PFSK-1 (cell line): ENCODE results near the gene SPATA16.

Source experiments
- FOXP2 ChIP-seq: optimal IDR thresholded peaks from 2 replicates; pipeline ENCODE3; 2011; ENCODE audit warnings: borderline replicate concordance, control low read depth, inconsistent platforms; ENCODE audit not compliant: insufficient read depth; ENCODE audit errors: extremely low read length, extremely low read depth
- POLR2AphosphoS5 ChIP-seq: IDR thresholded peaks from 2 replicates; pipeline ENCODE4 v1.6.1; 2012; ENCODE audit warnings: low read depth, mild to moderate bottlenecking, control low read depth, low read length, moderate library complexity
- SIN3A ChIP-seq: IDR thresholded peaks from 2 replicates; pipeline ENCODE4 v1.6.1; 2012; ENCODE audit warnings: mild to moderate bottlenecking, low read length, moderate library complexity, borderline replicate concordance; ENCODE audit not compliant: insufficient read depth
- TAF1 ChIP-seq: IDR thresholded peaks from 2 replicates; pipeline ENCODE4 v1.6.1; 2012; ENCODE audit warnings: low read length, control low read depth, borderline replicate concordance; ENCODE audit not compliant: insufficient read depth
- TF ChIP-seq, protein P1 (sequence below), 2 experiments: IDR thresholded peaks; 2 replicates each; pipeline versions ENCODE4 v1.6.1 to v1.8.0; 2011 to 2012; ENCODE audit warnings: low read depth in 2 of 2, low read length in 2 of 2, control low read depth in 1 of 2, inconsistent platforms in 1 of 2, mild to moderate bottlenecking in 1 of 2, moderate library complexity in 1 of 2; ENCODE audit not compliant: insufficient read depth in 1 of 2

SPATA16 gene

DNA sequence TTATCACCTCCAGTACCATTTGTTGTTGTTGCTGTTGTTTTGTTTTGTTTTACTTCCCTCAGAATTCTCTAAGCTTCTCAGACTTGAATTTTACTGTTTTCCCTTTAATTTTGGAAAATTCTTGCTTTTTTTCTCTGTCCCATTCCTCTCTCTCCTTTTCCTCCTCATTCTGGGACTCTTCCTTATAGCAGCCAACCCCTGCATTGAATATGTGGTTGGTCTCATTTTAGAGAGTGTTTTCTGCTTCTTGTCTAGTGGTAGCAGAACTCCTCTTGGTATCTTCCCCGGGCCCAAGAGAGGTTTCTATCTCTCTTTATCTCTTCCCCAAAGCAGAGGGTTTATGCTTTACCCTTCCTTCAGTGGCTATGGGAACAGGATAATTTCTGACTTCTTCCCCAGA, 113.6 kb downstream of the SPATA16 start:
- TF ChIP-seq FOXP2 (no peak), TAF1 (no peak), SIN3A (no peak), POLR2AphosphoS5 (no peak)
- TF ChIP-seq, protein P1, sequence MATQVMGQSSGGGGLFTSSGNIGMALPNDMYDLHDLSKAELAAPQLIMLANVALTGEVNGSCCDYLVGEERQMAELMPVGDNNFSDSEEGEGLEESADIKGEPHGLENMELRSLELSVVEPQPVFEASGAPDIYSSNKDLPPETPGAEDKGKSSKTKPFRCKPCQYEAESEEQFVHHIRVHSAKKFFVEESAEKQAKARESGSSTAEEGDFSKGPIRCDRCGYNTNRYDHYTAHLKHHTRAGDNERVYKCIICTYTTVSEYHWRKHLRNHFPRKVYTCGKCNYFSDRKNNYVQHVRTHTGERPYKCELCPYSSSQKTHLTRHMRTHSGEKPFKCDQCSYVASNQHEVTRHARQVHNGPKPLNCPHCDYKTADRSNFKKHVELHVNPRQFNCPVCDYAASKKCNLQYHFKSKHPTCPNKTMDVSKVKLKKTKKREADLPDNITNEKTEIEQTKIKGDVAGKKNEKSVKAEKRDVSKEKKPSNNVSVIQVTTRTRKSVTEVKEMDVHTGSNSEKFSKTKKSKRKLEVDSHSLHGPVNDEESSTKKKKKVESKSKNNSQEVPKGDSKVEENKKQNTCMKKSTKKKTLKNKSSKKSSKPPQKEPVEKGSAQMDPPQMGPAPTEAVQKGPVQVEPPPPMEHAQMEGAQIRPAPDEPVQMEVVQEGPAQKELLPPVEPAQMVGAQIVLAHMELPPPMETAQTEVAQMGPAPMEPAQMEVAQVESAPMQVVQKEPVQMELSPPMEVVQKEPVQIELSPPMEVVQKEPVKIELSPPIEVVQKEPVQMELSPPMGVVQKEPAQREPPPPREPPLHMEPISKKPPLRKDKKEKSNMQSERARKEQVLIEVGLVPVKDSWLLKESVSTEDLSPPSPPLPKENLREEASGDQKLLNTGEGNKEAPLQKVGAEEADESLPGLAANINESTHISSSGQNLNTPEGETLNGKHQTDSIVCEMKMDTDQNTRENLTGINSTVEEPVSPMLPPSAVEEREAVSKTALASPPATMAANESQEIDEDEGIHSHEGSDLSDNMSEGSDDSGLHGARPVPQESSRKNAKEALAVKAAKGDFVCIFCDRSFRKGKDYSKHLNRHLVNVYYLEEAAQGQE (IDR thresholded peaks at IDR 0.05; ENCODE audit: insufficient read depth in 1 of 2, low read depth in 2 of 2, low read length in 2 of 2), result no peak

DNA sequence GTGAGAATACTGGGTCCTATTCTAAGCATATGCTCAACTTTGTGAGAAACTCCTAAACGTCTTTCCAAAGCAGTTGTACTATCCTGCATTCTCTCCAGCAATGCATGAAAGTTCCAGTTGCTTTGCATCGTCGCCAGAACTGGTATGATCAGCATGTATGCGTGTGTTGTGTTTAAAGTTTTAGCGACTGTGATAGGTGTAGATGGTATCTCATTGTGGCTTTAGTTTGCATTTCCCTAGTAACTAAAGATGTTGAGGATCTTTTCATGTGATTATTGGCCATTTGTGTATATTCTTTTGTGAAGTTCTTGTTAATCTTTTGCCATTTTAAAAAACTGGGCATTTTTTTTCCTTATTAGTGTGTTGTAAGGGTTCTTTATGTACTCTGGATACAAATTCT, 115.1 kb downstream of the SPATA16 start:
- TF ChIP-seq POLR2AphosphoS5 (no peak), SIN3A (no peak), TAF1 (no peak), FOXP2 (no peak)
- TF ChIP-seq, protein P1 (IDR thresholded peaks at IDR 0.05; ENCODE audit: insufficient read depth in 1 of 2, low read depth in 2 of 2, low read length in 2 of 2), result no peak

DNA sequence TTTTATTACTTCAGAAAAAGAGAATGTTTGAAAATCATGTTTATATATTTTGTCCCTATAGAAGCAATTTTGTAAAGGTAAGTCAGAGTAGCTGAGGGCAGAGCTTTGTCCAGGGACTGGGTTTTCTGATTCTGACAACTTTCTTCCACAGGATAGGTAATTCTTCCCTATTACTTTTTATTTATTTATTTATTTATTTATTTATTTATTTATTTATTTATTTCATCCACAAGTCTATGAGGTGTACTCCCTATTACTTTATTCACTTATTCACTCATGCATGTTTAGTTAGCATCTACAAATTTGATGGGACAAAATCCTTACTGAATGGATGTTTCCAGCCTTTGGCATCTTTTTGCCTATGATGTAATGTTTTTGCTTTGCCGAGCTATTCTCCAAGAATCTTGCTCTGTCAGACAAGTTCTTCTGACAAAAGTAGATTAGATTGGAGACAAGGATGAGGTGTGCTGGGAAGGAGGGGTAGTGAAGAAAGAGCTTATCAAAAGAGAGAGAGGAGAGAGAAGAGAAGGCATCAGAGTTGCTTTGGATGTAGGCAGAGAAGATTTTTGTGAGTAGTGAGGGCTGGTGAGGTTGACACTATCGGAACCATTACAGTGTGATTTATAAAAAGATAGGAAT, 119.4 kb downstream of the SPATA16 start:
- no peak for TF ChIP-seq FOXP2
- TF ChIP-seq TAF1, result no peak
- TF ChIP-seq, protein P1 (IDR thresholded peaks at IDR 0.05; ENCODE audit: insufficient read depth in 1 of 2, low read depth in 2 of 2, low read length in 2 of 2), result no peak
- TF ChIP-seq SIN3A, result no peak
- no peak for TF ChIP-seq POLR2AphosphoS5

DNA sequence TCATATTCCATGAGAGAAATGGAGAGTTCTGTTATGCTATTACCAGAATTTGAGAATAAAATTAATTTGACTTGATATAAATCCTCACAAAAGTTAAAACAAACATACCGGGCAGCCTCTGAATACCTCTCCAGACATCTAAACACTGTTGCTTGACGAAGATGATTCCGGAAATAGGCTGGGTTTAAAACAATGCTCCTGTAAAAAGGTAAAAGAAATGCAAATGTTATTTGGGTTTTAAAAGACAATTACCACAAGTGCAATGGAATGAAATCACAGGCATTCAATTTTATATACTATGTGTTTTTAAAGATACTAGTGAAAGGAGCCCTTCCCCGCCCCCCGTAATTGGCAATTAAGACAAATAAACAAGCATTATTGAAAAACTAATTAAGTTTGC, 121.7 kb downstream of the SPATA16 start:
- TF ChIP-seq, protein P1 (IDR thresholded peaks at IDR 0.05; ENCODE audit: insufficient read depth in 1 of 2, low read depth in 2 of 2, low read length in 2 of 2), result no peak
- no peak for TF ChIP-seq SIN3A
- no peak for TF ChIP-seq FOXP2
- no peak for TF ChIP-seq POLR2AphosphoS5
- no peak for TF ChIP-seq TAF1

DNA sequence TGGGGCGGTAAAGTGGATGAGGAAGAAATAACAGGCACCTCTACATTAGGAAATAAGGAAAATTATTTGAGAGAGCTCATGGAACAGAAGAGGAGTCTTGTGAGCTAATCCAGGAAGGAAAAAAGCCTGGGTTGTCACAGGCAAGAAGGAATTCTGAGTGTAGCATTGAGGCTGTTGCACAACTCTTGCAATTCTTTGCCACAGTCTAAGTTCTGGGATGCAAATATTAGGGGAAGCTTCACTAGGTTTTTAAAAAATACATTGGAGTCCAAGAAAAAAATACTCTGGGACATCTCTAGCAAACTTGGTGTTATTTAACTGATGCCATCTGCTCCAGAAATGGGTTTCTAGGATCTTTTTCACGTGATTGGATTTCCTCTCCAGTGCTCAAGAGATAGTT, 122.3 kb downstream of the SPATA16 start:
- TF ChIP-seq POLR2AphosphoS5 (no peak), SIN3A (no peak), FOXP2 (no peak), TAF1 (no peak)
- TF ChIP-seq, protein P1 (IDR thresholded peaks at IDR 0.05; ENCODE audit: insufficient read depth in 1 of 2, low read depth in 2 of 2, low read length in 2 of 2), result no peak
